GM20431 (cell line): ENCODE results near the gene UBTFL1.
"Not testable (repeated sequence)": the region's sequence is repeated elsewhere in the genome, so short reads cannot be mapped to it uniquely, and the experiment has no call there.

Source experiments
- in situ Hi-C: fragments of 300-500 bp; cut with MseI, MboI; formaldehyde crosslinking; loops from one replicate; pipeline ENCODE4 v1.15.0; 2020; ENCODE audit warnings: low sequenced_read_pairs; ENCODE audit not compliant: unreplicated experiment

Gene UBTFL1, protein sequence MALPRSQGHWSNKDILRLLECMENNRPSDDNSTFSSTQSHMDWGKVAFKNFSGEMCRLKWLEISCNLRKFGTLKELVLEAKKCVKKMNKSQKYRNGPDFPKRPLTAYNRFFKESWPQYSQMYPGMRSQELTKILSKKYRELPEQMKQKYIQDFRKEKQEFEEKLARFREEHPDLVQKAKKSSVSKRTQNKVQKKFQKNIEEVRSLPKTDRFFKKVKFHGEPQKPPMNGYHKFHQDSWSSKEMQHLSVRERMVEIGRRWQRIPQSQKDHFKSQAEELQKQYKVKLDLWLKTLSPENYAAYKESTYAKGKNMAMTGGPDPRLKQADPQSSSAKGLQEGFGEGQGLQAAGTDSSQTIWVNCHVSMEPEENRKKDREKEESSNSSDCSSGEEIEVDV

GRCh38 chr11:90085650-90086049 lies at the start of gene UBTFL1:
TSS of gene UBTFL1 (plus strand) at chr11:90085950. CDS start at chr11:90085950, 0 bp downstream.
- in situ Hi-C loops = not testable (repeated sequence)

DNA sequence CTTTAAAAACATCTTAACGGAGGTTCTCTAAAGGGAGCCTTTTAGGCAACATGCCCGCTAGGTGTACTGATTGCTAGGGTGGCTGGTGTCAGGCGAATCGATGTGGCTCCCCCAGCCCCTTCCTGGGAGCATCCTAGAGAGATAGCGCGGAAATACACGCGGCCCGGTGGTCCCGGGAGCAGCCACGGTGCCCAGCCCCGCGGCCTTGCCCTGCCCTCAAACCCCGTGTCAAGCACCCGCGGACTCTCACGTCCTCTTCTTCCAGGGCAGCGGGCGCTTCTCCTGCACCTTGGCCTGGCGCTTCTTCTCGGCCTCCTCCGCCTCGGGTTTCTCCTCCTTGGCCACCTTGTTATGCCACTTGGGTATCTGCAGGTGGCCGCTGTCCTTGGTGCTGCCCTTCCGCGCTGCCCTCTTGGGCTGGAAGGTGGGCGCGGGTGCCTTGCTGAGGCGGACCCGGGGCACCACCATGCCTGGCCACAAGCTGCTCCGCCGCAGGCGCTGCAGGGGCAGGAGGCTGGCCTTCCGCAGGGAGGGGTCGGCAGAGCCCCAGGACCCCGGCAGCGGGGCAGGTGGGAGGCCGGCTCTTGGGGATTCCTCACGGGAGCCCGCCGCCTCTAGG lies 34.0 kb upstream of the UBTFL1 start:
- in situ Hi-C loops = not testable (repeated sequence)

GRCh38 chr11:90052311-90052710 lies 33.4 kb upstream of the UBTFL1 start:
- in situ Hi-C loops = not testable (repeated sequence)

- in situ Hi-C loops = not testable (repeated sequence)
Measured at GRCh38 chr11:90053545-90053944, 32.2 kb upstream of the UBTFL1 start.

DNA sequence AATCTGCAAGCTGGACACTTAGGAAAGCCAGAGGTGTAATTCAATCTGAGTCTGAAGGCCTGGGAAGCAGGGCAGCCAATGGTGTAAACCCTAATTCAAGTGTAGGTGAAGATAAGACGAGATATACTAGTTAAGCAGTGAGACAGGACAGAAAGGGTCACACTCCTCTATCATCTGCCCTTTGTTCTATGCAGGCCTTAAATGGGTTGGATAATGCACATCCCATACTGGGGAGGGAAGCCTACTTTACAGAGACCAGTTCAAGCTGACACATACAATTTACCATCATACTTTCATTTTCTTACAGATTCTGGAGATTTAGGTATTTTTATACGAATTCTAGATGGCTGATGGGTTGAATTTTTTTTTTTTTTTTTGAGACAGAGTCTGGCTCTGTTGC lies 3.0 kb downstream of the UBTFL1 start:
- in situ Hi-C loops = not testable (repeated sequence)

DNA sequence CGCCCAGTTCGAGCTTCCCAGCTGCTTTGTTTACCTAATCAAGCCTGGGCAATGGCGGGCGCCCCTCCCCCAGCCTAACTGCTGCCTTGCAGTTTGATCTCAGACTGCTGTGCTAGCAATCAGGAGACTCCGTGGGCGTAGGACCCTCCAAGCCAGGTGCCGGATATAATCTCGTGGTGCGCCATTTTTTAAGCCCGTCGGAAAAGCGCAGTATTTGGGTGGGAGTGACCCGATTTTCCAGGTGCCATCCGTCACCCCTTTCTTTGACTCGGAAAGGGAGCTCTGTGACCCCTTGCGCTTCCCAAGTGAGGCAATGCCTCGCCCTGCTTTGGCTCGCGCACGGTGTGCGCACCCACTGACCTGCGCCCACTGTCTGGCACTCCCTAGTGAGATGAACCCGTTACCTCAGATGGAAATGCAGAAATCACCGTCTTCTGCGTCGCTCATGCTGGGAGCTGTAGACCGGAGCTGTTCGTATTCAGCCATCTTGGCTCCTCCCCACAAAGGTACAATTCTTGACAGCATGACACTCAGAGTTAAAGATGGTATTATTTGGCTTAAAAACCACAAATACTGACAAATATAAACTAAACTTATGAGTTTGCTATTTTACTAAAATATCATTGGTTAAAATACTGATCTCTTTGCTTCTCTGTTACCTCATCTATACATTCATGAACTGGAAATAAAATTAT lies 9.6 kb downstream of the UBTFL1 start:
- in situ Hi-C loops = not testable (repeated sequence)

DNA sequence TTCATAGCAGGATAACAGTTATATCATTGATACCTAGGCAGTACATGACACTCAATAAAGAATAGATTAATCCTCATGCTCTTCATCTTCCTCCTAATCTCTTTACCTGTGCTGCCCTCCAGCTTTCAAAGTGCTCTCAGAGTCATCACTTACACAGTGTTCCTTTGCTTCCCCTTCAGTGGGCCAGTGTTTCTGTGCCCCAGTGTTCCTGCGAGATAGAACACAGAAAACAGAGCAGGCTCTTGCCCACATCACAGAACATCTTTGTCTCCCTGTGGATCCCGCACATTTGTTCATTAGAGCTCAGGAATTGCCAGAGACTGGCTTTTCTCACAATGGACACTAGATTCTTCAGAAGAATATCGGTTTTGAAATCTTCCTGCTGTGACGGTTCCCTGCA lies 12.5 kb downstream of the UBTFL1 start:
- in situ Hi-C loops = not testable (repeated sequence)

- in situ Hi-C loops = no loop called here
Measured at GRCh38 chr11:90100431-90100830, 14.7 kb downstream of the UBTFL1 start.

DNA sequence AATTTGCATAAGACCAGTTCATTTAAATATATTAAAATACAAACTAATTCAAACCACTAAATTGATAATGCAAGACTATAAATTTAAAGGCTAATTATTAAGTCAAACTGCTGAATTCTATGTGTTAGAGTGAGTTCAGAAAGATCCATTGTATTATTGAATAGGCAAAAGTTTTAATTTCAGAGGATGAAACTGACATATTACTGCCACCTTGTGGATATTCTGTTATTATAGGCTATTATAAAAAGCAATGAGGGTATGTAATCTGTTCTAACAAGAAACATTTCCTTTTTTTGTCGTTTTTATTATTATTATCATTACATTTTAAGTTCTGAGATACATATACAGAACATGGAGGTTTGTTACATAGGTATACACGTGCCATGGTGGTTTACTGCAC lies 27.8 kb downstream of the UBTFL1 start:
- in situ Hi-C loops = no loop called here

DNA sequence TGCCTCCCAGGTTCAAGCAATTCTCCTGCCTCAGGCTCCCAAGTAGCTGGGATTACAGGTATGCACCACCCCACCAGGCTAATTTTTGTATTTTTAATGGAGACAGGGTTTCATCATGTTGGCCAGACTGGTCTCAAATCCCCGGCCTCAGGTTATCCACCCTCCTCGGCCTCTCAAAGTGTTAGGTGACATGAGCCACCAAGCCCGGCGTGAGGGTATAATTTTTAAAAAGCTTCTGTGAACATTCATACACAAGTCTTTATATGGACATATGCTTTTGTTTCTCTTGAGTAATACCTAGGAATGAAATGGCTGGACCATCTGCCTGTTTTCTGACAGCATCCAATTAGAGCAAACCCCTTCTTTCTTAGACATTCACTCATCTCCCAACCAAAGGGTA lies 34.4 kb downstream of the UBTFL1 start:
- in situ Hi-C loops = no loop called here

- in situ Hi-C loops = no loop called here
Measured at GRCh38 chr11:90124371-90124770, 38.6 kb downstream of the UBTFL1 start.

GRCh38 chr11:90124946-90125345 lies 39.2 kb downstream of the UBTFL1 start:
- in situ Hi-C loops = no loop called here

DNA sequence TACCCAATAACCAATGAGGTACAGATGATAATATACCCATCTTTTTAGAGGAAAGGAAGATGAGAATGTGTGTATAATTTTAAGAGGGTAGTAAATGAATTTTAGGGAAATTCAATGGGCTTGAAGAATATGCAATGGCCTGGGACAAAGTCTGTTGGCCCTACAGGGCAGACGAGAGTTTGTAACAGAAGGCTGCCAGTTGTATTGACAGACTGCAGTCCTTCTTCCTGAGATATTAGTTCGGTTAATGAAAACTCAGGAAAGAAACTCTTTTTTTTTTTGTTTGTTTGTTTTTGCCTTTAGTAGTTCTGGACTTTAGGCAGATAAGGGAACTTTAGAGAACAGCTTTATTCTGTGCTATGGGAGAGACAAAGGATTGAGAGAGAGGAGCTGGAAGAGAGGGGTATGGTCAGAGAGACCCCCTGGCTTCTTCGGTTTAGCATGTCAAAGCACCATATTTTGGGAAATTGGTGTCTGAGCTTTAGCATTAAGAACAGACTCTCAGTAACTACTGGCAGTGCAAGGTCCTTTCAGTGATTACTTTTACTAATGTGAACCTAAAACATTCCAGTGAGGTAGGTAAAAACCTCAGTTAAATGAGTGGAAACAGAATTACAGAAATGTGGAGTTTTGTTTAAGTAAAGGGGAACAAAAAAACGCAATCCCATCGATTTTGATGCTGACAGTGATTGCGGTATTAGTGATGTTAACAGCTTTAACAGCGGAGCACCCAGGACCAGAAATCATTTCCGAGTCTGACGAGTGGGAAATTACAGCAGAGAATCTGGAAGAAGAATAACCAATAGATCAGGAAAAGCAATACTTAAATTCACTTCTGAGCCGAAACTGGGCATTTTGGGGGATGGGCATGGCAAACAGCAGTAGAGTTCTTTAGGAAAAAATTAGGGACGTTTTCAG lies 48.1 kb downstream of the UBTFL1 start:
- in situ Hi-C loops = no loop called here

DNA sequence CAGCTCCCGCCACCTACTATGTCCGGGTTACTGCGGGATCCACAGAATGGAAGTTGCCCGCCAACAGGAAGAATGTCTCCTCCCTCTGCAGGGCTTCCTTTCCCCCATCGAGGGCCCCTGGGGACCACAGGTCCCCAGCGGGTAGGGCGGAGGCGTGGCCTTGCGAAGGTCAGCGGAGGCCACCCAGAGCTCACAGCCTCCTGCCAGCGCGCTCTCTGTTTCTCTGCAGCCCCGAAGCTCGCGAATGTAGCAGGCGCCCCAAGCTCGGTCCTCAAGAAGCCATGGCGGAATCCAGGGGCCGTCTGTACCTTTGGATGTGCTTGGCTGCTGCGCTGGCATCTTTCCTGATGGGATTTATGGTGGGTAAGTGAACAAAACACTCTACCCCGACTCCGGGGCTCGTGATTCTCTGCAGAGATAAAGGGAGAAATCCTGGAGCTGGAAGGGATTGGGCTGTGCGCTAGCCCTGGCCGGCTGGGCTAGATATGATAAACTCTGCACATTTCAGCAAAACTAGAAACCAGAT lies 48.8 kb downstream of the UBTFL1 start, which contains the start of gene NAALAD2:
NAALAD2 (plus strand) TSS at position 186 of the 526 bp plus-strand sequence; CDS start at position 282, 96 bp downstream.
- in situ Hi-C loops = no loop called here

DNA sequence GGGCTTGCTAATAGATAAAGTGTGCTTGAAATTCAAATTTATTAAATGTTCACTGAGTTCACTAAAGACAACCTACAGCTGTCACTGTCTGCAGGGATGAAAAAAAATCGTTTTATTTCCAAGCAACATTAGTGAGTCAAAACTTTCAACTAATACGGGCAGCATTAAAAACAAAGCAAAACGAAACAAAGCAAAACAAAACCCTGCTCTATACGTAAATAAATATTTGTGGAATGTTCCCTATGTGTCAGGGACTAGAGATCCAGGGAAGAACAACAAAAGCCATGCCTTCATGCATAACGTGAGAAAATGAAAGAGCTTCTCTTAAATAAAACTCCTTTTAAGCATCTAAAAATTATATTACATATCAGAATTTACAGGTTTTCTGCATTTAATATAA lies 49.3 kb downstream of the UBTFL1 start:
- in situ Hi-C loops = no loop called here
